Progenitor cell of endocrine pancreas (in vitro differentiated cells): Measurements from ENCODE around the gene ARHGAP10. TPM values are rescaled to one million over a fixed set of nuclear protein-coding genes. Genes with fewer than 3 reads are reported as not detected.

ENCODE experiments used
- DNase-seq: peaks from one replicate; pipeline ENCODE4 v3.0.0; 2021; ENCODE audit warnings: low spot score; ENCODE audit not compliant: unreplicated experiment
- H3K27ac Mint-ChIP-seq: 2 replicates; pipeline ENCODE4 v1.8.0; 2021; ENCODE audit warnings: mild to moderate bottlenecking, moderate library complexity, mixed read lengths
- H3K27me3 Mint-ChIP-seq: 2 replicates; pipeline ENCODE4 v1.8.0; 2021; ENCODE audit warnings: mixed read lengths
- H3K36me3 Mint-ChIP-seq: 2 replicates; pipeline ENCODE4 v1.8.0; 2022; ENCODE audit warnings: mixed read lengths; ENCODE audit not compliant: insufficient read depth
- H3K4me1 Mint-ChIP-seq: 2 replicates; pipeline ENCODE4 v1.8.0; 2021; ENCODE audit warnings: low read depth, mixed read lengths
- H3K4me3 Mint-ChIP-seq: 2 replicates; pipeline ENCODE4 v1.8.0; 2021; ENCODE audit warnings: low read depth, mild to moderate bottlenecking, moderate library complexity, mixed read lengths
- H3K9me3 Mint-ChIP-seq: 2 replicates; pipeline ENCODE4 v1.8.0; 2021; ENCODE audit warnings: low read depth, mixed read lengths
- total RNA-seq: library from RNA; stranded (reverse); gene quantifications from 2 replicates; pipeline ENCODE4 v1.2.1, GENCODE V29; 2021
- TF ChIP-seq, protein P1 (sequence below): fragments of 200-600 bp; sonication (generic); IDR thresholded peaks from one replicate; pipeline ENCODE4 v1.5.0; 2021; ENCODE audit warnings: antibody characterized with exemption, mild to moderate bottlenecking; ENCODE audit not compliant: unreplicated experiment

ARHGAP10 gene
- total RNA-seq, 1 donor from 2014 or later: 11.0 TPM

DNA sequence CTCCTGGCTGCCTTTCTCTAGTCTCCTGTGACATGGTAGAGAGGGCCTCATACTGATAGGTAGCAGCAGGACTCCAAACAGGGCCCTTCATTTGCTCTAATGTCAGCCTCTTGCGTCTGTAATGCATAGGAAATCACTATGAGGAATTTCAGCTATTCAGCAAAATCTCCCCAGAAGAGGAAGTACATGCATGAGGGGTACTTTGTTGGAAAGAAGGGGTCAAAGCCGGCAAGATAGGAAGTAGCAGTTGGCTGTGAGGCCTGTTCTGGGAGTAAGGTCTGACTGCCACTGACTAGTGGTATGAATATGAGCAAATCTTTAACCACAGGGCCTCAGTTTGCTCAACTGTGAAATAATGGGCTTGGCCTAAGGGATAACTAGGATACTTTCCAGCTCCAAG, 283.2 kb downstream of the ARHGAP10 start:
- TF ChIP-seq, protein P1, sequence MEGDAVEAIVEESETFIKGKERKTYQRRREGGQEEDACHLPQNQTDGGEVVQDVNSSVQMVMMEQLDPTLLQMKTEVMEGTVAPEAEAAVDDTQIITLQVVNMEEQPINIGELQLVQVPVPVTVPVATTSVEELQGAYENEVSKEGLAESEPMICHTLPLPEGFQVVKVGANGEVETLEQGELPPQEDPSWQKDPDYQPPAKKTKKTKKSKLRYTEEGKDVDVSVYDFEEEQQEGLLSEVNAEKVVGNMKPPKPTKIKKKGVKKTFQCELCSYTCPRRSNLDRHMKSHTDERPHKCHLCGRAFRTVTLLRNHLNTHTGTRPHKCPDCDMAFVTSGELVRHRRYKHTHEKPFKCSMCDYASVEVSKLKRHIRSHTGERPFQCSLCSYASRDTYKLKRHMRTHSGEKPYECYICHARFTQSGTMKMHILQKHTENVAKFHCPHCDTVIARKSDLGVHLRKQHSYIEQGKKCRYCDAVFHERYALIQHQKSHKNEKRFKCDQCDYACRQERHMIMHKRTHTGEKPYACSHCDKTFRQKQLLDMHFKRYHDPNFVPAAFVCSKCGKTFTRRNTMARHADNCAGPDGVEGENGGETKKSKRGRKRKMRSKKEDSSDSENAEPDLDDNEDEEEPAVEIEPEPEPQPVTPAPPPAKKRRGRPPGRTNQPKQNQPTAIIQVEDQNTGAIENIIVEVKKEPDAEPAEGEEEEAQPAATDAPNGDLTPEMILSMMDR: no peak
- Mint-ChIP-seq H3K27ac (no peak overlapping the region), H3K4me1 (peaks cover 2% of the 10 kb centered on the region), H3K27me3 (no peaks in the 10 kb centered on the region), H3K9me3 (peaks cover 4% of the 10 kb centered on the region), H3K4me3 (no peak overlapping the region), H3K36me3 (no peaks in the 10 kb centered on the region)
- no peak for DNase-seq

DNA sequence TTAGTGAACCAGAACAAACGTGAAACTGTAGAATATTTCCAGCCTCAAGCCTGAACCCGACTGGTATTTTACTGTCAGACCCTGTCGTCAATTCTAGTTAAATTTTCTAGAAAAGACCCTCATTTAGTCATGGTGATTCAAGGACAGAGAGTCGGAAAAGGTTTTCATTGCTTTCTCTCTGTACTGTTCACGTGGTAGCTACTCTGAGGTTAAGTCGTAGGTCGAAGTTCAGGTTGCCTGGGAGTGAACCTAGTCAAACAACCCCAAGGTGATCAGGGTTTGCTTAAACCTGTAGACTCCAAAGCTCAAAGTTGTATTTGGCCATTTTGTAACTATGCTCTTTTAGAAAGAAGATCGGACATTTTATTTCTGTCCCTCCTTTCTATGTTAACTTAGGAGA, 283.6 kb downstream of the ARHGAP10 start:
- Mint-ChIP-seq H3K9me3 (peaks cover 4% of the 10 kb centered on the region), H3K36me3 (no peaks in the 10 kb centered on the region), H3K4me1 (peaks cover 2% of the 10 kb centered on the region), H3K27ac (no peak overlapping the region), H3K27me3 (no peaks in the 10 kb centered on the region), H3K4me3 (no peak overlapping the region)
- TF ChIP-seq, protein P1: no peak
- DNase-seq: no peak

DNA sequence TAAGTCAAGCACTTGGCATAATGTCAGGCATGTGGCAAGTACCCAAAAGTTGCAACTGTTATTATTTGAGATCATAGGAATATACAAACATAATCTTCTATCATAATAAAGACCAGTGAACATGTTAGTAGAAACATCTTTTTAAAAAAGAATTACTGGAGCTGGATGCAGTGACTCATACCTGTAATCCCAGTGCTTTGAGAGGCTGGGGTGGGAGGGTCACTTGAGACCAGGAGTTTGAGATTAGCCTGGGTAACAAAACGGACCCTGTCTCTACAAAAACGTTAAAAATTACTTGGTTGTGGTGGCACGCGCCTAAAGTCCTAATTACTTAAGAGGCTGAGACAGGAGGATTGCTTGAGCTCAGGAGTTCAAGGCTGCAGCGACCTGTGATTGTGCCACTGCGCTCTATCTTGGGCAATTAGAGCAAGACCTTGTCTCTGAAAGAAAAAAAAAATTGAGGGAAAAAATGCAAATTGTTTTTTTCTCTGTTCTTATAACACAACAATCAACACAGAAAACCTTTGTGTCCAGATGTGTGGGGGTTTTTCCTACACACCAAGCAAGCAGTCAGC, 284.3 kb downstream of the ARHGAP10 start:
- Mint-ChIP-seq H3K4me3 (no peak overlapping the region), H3K4me1 (peaks cover 2% of the 10 kb centered on the region), H3K27me3 (no peaks in the 10 kb centered on the region), H3K9me3 (no peaks in the 10 kb centered on the region), H3K36me3 (no peaks in the 10 kb centered on the region), H3K27ac (no peak overlapping the region)
- DNase-seq: no peak
- TF ChIP-seq, protein P1: no peak

DNA sequence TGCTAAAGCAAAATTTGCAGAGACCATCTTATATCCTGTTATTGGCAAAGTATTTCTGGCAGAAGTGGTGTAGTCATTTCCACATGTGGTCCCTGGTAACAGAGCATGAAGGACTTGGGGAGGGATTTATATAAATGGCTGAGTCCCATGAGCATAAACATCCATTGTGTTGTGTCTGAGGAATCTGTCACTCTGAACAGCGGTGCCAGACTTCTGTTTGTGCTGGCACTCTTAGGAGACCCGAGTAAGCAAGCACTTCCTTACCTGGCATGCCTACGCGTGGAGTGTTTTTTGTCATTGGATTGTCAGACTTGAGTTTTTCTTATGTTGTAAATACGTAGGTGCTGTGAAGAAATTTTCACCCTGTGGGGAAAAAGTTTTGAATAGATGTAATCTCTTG, 285.9 kb downstream of the ARHGAP10 start:
- TF ChIP-seq, protein P1: no peak
- H3K36me3 Mint-ChIP-seq: no peaks in the 10 kb centered on the region
- H3K4me1 Mint-ChIP-seq: peaks cover 2% of the 10 kb centered on the region
- no peak for DNase-seq
- no peak overlapping the region for H3K4me3 Mint-ChIP-seq
- H3K27ac Mint-ChIP-seq: no peak overlapping the region
- H3K9me3 Mint-ChIP-seq: no peaks in the 10 kb centered on the region
- H3K27me3 Mint-ChIP-seq: no peaks in the 10 kb centered on the region

DNA sequence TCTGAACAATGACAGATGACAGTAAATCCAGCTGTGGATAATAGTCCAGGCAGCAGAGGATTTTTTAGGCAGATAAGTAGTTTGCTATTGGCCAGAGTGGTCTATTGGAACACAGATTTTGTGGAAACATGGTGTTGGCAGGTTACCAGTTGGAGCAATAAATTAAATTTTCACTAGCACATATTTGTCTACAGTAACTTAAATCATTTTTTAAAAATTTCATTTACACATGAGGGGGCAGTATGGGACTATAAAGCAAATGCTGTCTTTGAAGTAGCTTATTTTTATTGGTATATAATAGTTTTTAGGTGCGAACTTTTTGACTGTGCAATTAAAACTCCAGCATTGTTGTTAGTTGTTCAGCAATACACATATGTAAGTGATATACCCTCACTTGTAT, 289.8 kb downstream of the ARHGAP10 start:
- H3K4me3 Mint-ChIP-seq: no peak overlapping the region
- H3K9me3 Mint-ChIP-seq: no peaks in the 10 kb centered on the region
- H3K4me1 Mint-ChIP-seq: no peaks in the 10 kb centered on the region
- DNase-seq: no peak
- no peak overlapping the region for H3K27ac Mint-ChIP-seq
- peaks cover 2% of the 10 kb centered on the region for H3K36me3 Mint-ChIP-seq
- TF ChIP-seq, protein P1: no peak
- H3K27me3 Mint-ChIP-seq: no peaks in the 10 kb centered on the region
